ENCODE results near the gene FLCN. TPM values are rescaled to one million over a fixed set of nuclear protein-coding genes. Genes with fewer than 3 reads are reported as not detected.

The FLCN gene
- total and polyA plus RNA-seq, 4 donors, result 31.4 to 118 (median 80.1) TPM

GRCh38 chr17:17165666-17166308 lies 71.2 kb downstream of the FLCN start:
- Histone ChIP-seq H3K9ac (ENCODE audit: insufficient read depth in 1 of 2, low read length in 2 of 2) (no peak overlapping the region), H3K4me3 (no peak overlapping the region), H3K27ac (ENCODE audit: low read depth in 1 of 2, low read length in 1 of 2) (no peak overlapping the region), H3K4me1 (ENCODE audit: control insufficient read depth in 5 of 5, insufficient read depth in 5 of 5, low read length in 5 of 5) (peaks cover 0 to 6% (median 2%) of the 10 kb centered on the region in 5 donors), H3K9me3 (ENCODE audit: control insufficient read depth in 4 of 4, insufficient read depth in 3 of 4, low read length in 3 of 4) (no peaks in the 10 kb centered on the region), H3K36me3 (ENCODE audit: control insufficient read depth in 4 of 4, insufficient read depth in 4 of 4, low read length in 4 of 4) (peaks cover 21 to 71% (median 62%) of the 10 kb centered on the region in 4 donors), H3K27me3 (ENCODE audit: control insufficient read depth in 3 of 3, insufficient read depth in 3 of 3, low read length in 2 of 3) (no peaks in the 10 kb centered on the region)
- TF ChIP-seq CTCF (IDR thresholded peaks at IDR 0.05; ENCODE audit: control extremely low read depth, extremely low read depth), result no peak
- ATAC-seq (ENCODE audit: insufficient read depth, low FRiP score) (no peak), DNase-seq (no peak)
- 93 to 97% methylated on average over 23 of the region's 23 CpGs for WGBS, 2 donors

- WGBS, 2 donors, result 95 to 97% methylated on average over 17 of the region's 17 CpGs
Observed at GRCh38 chr17:17164676-17165075, 72.3 kb downstream of the FLCN start.

GRCh38 chr17:17164156-17164555 lies 72.8 kb downstream of the FLCN start:
- ATAC-seq (ENCODE audit: insufficient read depth, low FRiP score), result no peak
- no peak for TF ChIP-seq CTCF (IDR thresholded peaks at IDR 0.05; ENCODE audit: control extremely low read depth, extremely low read depth)
- WGBS, 2 donors, result 96 to 98% methylated on average over 25 of the region's 25 CpGs
- H3K27ac ChIP-seq (ENCODE audit: low read depth in 1 of 2, low read length in 1 of 2), result no peak overlapping the region
- peaks cover 25 to 75% (median 69%) of the 10 kb centered on the region in 4 donors for H3K36me3 ChIP-seq (ENCODE audit: control insufficient read depth in 4 of 4, insufficient read depth in 4 of 4, low read length in 4 of 4)
- DNase-seq, result no peak
- H3K4me1 ChIP-seq (ENCODE audit: control insufficient read depth in 5 of 5, insufficient read depth in 5 of 5, low read length in 5 of 5), result peaks cover 0 to 2% (median 0%) of the 10 kb centered on the region in 5 donors
- no peaks in the 10 kb centered on the region for H3K27me3 ChIP-seq (ENCODE audit: control insufficient read depth in 3 of 3, insufficient read depth in 3 of 3, low read length in 2 of 3)
- no peaks in the 10 kb centered on the region for H3K9me3 ChIP-seq (ENCODE audit: control insufficient read depth in 4 of 4, insufficient read depth in 3 of 4, low read length in 3 of 4)
- H3K9ac ChIP-seq (ENCODE audit: insufficient read depth in 1 of 2, low read length in 2 of 2), result no peak overlapping the region
- H3K4me3 ChIP-seq, result no peak overlapping the region

More at GRCh38 chr17:17164676-17165075, 72.3 kb downstream of the FLCN start:
- Histone ChIP-seq H3K27me3 (ENCODE audit: control insufficient read depth in 3 of 3, insufficient read depth in 3 of 3, low read length in 2 of 3) (no peaks in the 10 kb centered on the region), H3K9me3 (ENCODE audit: control insufficient read depth in 4 of 4, insufficient read depth in 3 of 4, low read length in 3 of 4) (no peaks in the 10 kb centered on the region), H3K36me3 (ENCODE audit: control insufficient read depth in 4 of 4, insufficient read depth in 4 of 4, low read length in 4 of 4) (peaks cover 21 to 73% (median 68%) of the 10 kb centered on the region in 4 donors), H3K9ac (ENCODE audit: insufficient read depth in 1 of 2, low read length in 2 of 2) (no peak overlapping the region), H3K4me1 (ENCODE audit: control insufficient read depth in 5 of 5, insufficient read depth in 5 of 5, low read length in 5 of 5) (peaks cover 0 to 6% (median 0%) of the 10 kb centered on the region in 5 donors), H3K4me3 (no peak overlapping the region), H3K27ac (ENCODE audit: low read depth in 1 of 2, low read length in 1 of 2) (no peak overlapping the region)
- DNase-seq (no peak), ATAC-seq (ENCODE audit: insufficient read depth, low FRiP score) (no peak)
- no peak for TF ChIP-seq CTCF (IDR thresholded peaks at IDR 0.05; ENCODE audit: control extremely low read depth, extremely low read depth)

Small RNA genes lying within 50 kb of the gene (small RNA-seq; reads per million reads assigned to genes)
- gene RNU6-767P (ENCODE audit: low replicate concordance), result not detected

Other genes starting within 250 kb of the FLCN start
- gene MPRIP, start 194.7 kb downstream of the FLCN start, total RNA-seq, result 100 to 1,000 TPM; 181 to 342 TPM
- 100 to 1,000 TPM; 121 to 168 TPM for gene MPRIP, start 194.7 kb downstream of the FLCN start, polyA plus RNA-seq
- gene PLD6, start 30.8 kb downstream of the FLCN start, total RNA-seq, result 1 to 10 TPM; 6.2 to 7.7 TPM
- 1 to 10 TPM; 3.2 to 4.2 TPM for gene PLD6, start 30.8 kb downstream of the FLCN start, polyA plus RNA-seq
- gene COPS3, start 44.1 kb upstream of the FLCN start, total RNA-seq, result 10 to 100 TPM; 52.1 to 63.3 TPM
- 10 to 100 TPM; 32.9 to 48.3 TPM for gene COPS3, start 44.1 kb upstream of the FLCN start, polyA plus RNA-seq
- 1 to 10 TPM; 2.1 to 2.8 TPM for gene NT5M, start 66.2 kb upstream of the FLCN start, total RNA-seq
- 1 to 10 TPM; 1.7 to 2.1 TPM for gene NT5M, start 66.2 kb upstream of the FLCN start, polyA plus RNA-seq
- gene MED9, start 239.8 kb upstream of the FLCN start, total RNA-seq, result 10 to 100 TPM; 14.2 to 15.4 TPM
- 10 to 100 TPM; 10.8 to 12.4 TPM for gene MED9, start 239.8 kb upstream of the FLCN start, polyA plus RNA-seq

All from lung (tissue), 13 donors.